ENCODE results near the gene NUDT4. TPM values are rescaled to one million over a fixed set of nuclear protein-coding genes. Genes with fewer than 3 reads are reported as not detected.

The NUDT4 gene
- total and polyA plus RNA-seq, 2 of the 13 experiments (the other 11 are each of a cell fraction or from before 2014, with no cell fraction given), result 37.3 to 70.1 TPM

GRCh38 chr12:93377252-93378195 is at the start of gene NUDT4 (continued):
- TF ChIP-seq THAP11 (CRISPR knock-in tag; IDR thresholded peaks at IDR 0.05) (peak; percentile 19; the same call in 1 of the 2 replicates), FLYWCH1 (CRISPR knock-in tag; IDR thresholded peaks at IDR 0.05) (no peak), E2F1 (CRISPR knock-in tag; IDR thresholded peaks at IDR 0.05) (peak; percentile 49; the same call in 1 of the 2 replicates), SYNCRIP (IDR thresholded peaks at IDR 0.05; ENCODE audit: insufficient read depth, low read depth, low read length) (no peak), ZNF460 (CRISPR knock-in tag; IDR thresholded peaks at IDR 0.05; ENCODE audit: borderline replicate concordance) (no peak), FOXK1 (CRISPR knock-in tag; IDR thresholded peaks at IDR 0.05; ENCODE audit: borderline replicate concordance, low read depth) (no peak), ONECUT2 (CRISPR knock-in tag; IDR thresholded peaks at IDR 0.05) (no peak), ISL2 (CRISPR knock-in tag; IDR thresholded peaks at IDR 0.05) (peak; percentile 47; the same call in 1 of the 2 replicates), ZNF564 (CRISPR knock-in tag; IDR thresholded peaks at IDR 0.05) (0 out of 2 replicates have a peak, but pooled peaks have one; percentile 34), YEATS4 (CRISPR knock-in tag; IDR thresholded peaks at IDR 0.05; ENCODE audit: borderline replicate concordance) (peak; percentile 53; the same call in 1 of the 2 replicates), ZNF850 (CRISPR knock-in tag; conservative IDR thresholded peaks at IDR 0.05) (no peak), YY1 (IDR thresholded peaks at IDR 0.05; ENCODE audit: insufficient read depth, insufficient replicate concordance, low read depth, low read length) (peak; percentile 13), FOXP1 (IDR thresholded peaks at IDR 0.05) (no peak), FOXP1 (CRISPR knock-in tag; IDR thresholded peaks at IDR 0.05) (no peak), AFF4 (CRISPR knock-in tag; IDR thresholded peaks at IDR 0.05) (no peak), MATR3 (CRISPR knock-in tag; IDR thresholded peaks at IDR 0.05) (no peak), HMGA1 (CRISPR knock-in tag; conservative IDR thresholded peaks at IDR 0.05) (no peak), SP2 (CRISPR knock-in tag; IDR thresholded peaks at IDR 0.05) (no peak), ZNF713 (CRISPR knock-in tag; IDR thresholded peaks at IDR 0.05) (no peak), ZNF792 (CRISPR knock-in tag; IDR thresholded peaks at IDR 0.05) (no peak; the same call in 1 of the 2 replicates), NR2F6 (IDR thresholded peaks at IDR 0.05) (no peak), NR2F6 (CRISPR knock-in tag; IDR thresholded peaks at IDR 0.05) (0 out of 2 replicates have a peak, but pooled peaks have one; percentile 29), ZNF329 (CRISPR knock-in tag; IDR thresholded peaks at IDR 0.05; ENCODE audit: low read depth) (peak; percentile 61; the same call in 1 of the 2 replicates), ZNF674 (CRISPR knock-in tag; IDR thresholded peaks at IDR 0.05; ENCODE audit: low read depth) (no peak), KLF16 (CRISPR knock-in tag; IDR thresholded peaks at IDR 0.05) (peak in 1 of 2 experiments; percentile 82; a peak in 2 of 4 replicates), SNRNP70 (IDR thresholded peaks at IDR 0.05; ENCODE audit: low read depth, low read length) (no peak), KDM2A (CRISPR knock-in tag; IDR thresholded peaks at IDR 0.05; ENCODE audit: borderline replicate concordance, low read depth) (peak; percentile 67), ZNF841 (CRISPR knock-in tag; IDR thresholded peaks at IDR 0.05; ENCODE audit: borderline replicate concordance) (no peak)

All from HepG2 (cell line).